ENCODE results near the gene SRRM5.
A peak's percentile ranks its signal among the peaks of the same experiment; 100 is the strongest.
"Not testable (repeated sequence)": the region's sequence is repeated elsewhere in the genome, so short reads cannot be mapped to it uniquely, and the experiment has no call there.

SRRM5 gene

GRCh38 chr19:43610493-43610892 lies 1.4 kb upstream of the SRRM5 start:
- DNase-seq (ENCODE audit: low read depth in 1 of 2, low spot score in 1 of 2) = no peak

- no peak for DNase-seq (ENCODE audit: low read depth in 1 of 2, low spot score in 1 of 2)
Observed at GRCh38 chr19:43612374-43612773, 486 bp downstream of the SRRM5 start.

GRCh38 chr19:43616306-43616705 lies 4.4 kb downstream of the SRRM5 start:
- no peak for DNase-seq (ENCODE audit: low read depth in 1 of 2, low spot score in 1 of 2)

GRCh38 chr19:43616954-43617353 lies 5.1 kb downstream of the SRRM5 start:
- DNase-seq (ENCODE audit: low read depth in 1 of 2, low spot score in 1 of 2) = no peak

- DNase-seq (ENCODE audit: low read depth in 1 of 2, low spot score in 1 of 2) = peak in 1 of 2 donors; percentile 54
Observed at GRCh38 chr19:43618921-43619261, 7.0 kb downstream of the SRRM5 start.

GRCh38 chr19:43619262-43620060 lies 7.6 kb downstream of the SRRM5 start, which contains the start of gene ZNF428:
Gene ZNF428 (minus strand): TSS chr19:43619629. CDS start chr19:43614304, 5,325 bp downstream.
- DNase-seq (ENCODE audit: low read depth in 1 of 2, low spot score in 1 of 2) = peak; percentile 73 to 75

GRCh38 chr19:43620061-43621001 lies 8.4 kb downstream of the SRRM5 start:
- peak in 1 of 2 donors; percentile 84 for DNase-seq (ENCODE audit: low read depth in 1 of 2, low spot score in 1 of 2)

GRCh38 chr19:43622070-43622469 lies 10.2 kb downstream of the SRRM5 start:
- DNase-seq (ENCODE audit: low read depth in 1 of 2, low spot score in 1 of 2) = no peak

GRCh38 chr19:43622956-43623355 lies 11.1 kb downstream of the SRRM5 start:
- no peak for DNase-seq (ENCODE audit: low read depth in 1 of 2, low spot score in 1 of 2)

GRCh38 chr19:43623889-43624670 lies 12.2 kb downstream of the SRRM5 start:
- no peak for DNase-seq (ENCODE audit: low read depth in 1 of 2, low spot score in 1 of 2)

- DNase-seq (ENCODE audit: low read depth in 1 of 2, low spot score in 1 of 2) = peak; percentile 67 to 76
Observed at GRCh38 chr19:43624933-43625332, 13.0 kb downstream of the SRRM5 start.

- DNase-seq (ENCODE audit: low read depth in 1 of 2, low spot score in 1 of 2) = no peak
Observed at GRCh38 chr19:43625918-43626579, 14.2 kb downstream of the SRRM5 start.

- no peak for DNase-seq (ENCODE audit: low read depth in 1 of 2, low spot score in 1 of 2)
Observed at GRCh38 chr19:43626838-43627237, 14.9 kb downstream of the SRRM5 start.

- no peak for DNase-seq (ENCODE audit: low read depth in 1 of 2, low spot score in 1 of 2)
Observed at GRCh38 chr19:43628646-43629326, 16.9 kb downstream of the SRRM5 start.

- DNase-seq (ENCODE audit: low read depth in 1 of 2, low spot score in 1 of 2) = no peak
Observed at GRCh38 chr19:43631491-43631890, 19.6 kb downstream of the SRRM5 start.

- DNase-seq (ENCODE audit: low read depth in 1 of 2, low spot score in 1 of 2) = no peak
Observed at GRCh38 chr19:43633520-43633919, 21.6 kb downstream of the SRRM5 start.

GRCh38 chr19:43634068-43634467 lies 22.2 kb downstream of the SRRM5 start:
- DNase-seq (ENCODE audit: low read depth in 1 of 2, low spot score in 1 of 2) = no peak

- no peak for DNase-seq (ENCODE audit: low read depth in 1 of 2, low spot score in 1 of 2)
Observed at GRCh38 chr19:43634506-43634871, 22.6 kb downstream of the SRRM5 start.

- DNase-seq (ENCODE audit: low read depth in 1 of 2, low spot score in 1 of 2) = no peak
Observed at GRCh38 chr19:43634872-43635560, 23.1 kb downstream of the SRRM5 start.

GRCh38 chr19:43635561-43635940 lies 23.7 kb downstream of the SRRM5 start:
- not testable (repeated sequence) for DNase-seq (ENCODE audit: low read depth in 1 of 2, low spot score in 1 of 2)
